GM18868 (cell line): ENCODE measurements around the gene ALKBH4.
"Not testable (repeated sequence)": the region's sequence is repeated elsewhere in the genome, so short reads cannot be mapped to it uniquely, and the experiment has no call there.

Source experiments
- ATAC-seq: cut with Tn5 transposase; IDR thresholded peaks from one replicate; pipeline ENCODE4 v1.9.1; 2021; ENCODE audit warnings: mild to moderate bottlenecking, moderate library complexity; ENCODE audit not compliant: unreplicated experiment

ALKBH4 gene

GRCh38 chr7:102464577-102465280 is at the start of gene ALKBH4, which contains the start of gene LRWD1:
TSS of gene ALKBH4 (minus strand) at chr7:102464863. CDS start at chr7:102464836, 27 bp downstream.
TSS of gene LRWD1 (plus strand) at chr7:102464984. CDS start at chr7:102465081, 97 bp downstream.
- peak; percentile 94 for ATAC-seq

GRCh38 chr7:102512642-102513221 is 48.1 kb upstream of the ALKBH4 start:
- not testable (repeated sequence) for ATAC-seq

GRCh38 chr7:102511860-102512522 is 47.3 kb upstream of the ALKBH4 start:
- peak; percentile 46 for ATAC-seq

GRCh38 chr7:102510575-102510974 is 45.9 kb upstream of the ALKBH4 start:
- ATAC-seq: not testable (repeated sequence)

GRCh38 chr7:102507410-102508088 is 42.9 kb upstream of the ALKBH4 start:
- ATAC-seq: not testable (repeated sequence)

- ATAC-seq: not testable (repeated sequence)
Measured at GRCh38 chr7:102505298-102506185, 40.9 kb upstream of the ALKBH4 start.

GRCh38 chr7:102503141-102503540 is 38.5 kb upstream of the ALKBH4 start:
- not testable (repeated sequence) for ATAC-seq

- ATAC-seq: not testable (repeated sequence)
Measured at GRCh38 chr7:102498321-102498720, 33.7 kb upstream of the ALKBH4 start.

GRCh38 chr7:102497308-102497707 is 32.6 kb upstream of the ALKBH4 start:
- ATAC-seq: not testable (repeated sequence)

- ATAC-seq: not testable (repeated sequence)
Measured at GRCh38 chr7:102496861-102497260, 32.2 kb upstream of the ALKBH4 start.

GRCh38 chr7:102494473-102495149 is 29.9 kb upstream of the ALKBH4 start:
- ATAC-seq: peak; percentile 70

GRCh38 chr7:102494026-102494425 is 29.4 kb upstream of the ALKBH4 start:
- ATAC-seq: not testable (repeated sequence)

GRCh38 chr7:102493220-102493935 is 28.7 kb upstream of the ALKBH4 start:
- peak; percentile 53 for ATAC-seq

- ATAC-seq: peak; percentile 51
Measured at GRCh38 chr7:102490529-102491075, 25.9 kb upstream of the ALKBH4 start.

- not testable (repeated sequence) for ATAC-seq
Measured at GRCh38 chr7:102484317-102484716, 19.7 kb upstream of the ALKBH4 start.

GRCh38 chr7:102481962-102482361 is 17.3 kb upstream of the ALKBH4 start:
- ATAC-seq: not testable (repeated sequence)

- ATAC-seq: not testable (repeated sequence)
Measured at GRCh38 chr7:102479982-102480637, 15.4 kb upstream of the ALKBH4 start.

GRCh38 chr7:102479209-102479584 is 14.5 kb upstream of the ALKBH4 start:
- ATAC-seq: peak; percentile 30
